HEK293T (cell line): ENCODE measurements around the gene ABCD1.

Source experiments
- ELF4 ChIP-seq: fragments of 450-650 bp; IDR thresholded peaks from 2 replicates; pipeline ENCODE4 v1.6.1; 2017; ENCODE audit warnings: antibody characterized with exemption
- FOXM1 ChIP-seq: fragments of 450-650 bp; IDR thresholded peaks from 2 replicates; pipeline ENCODE4 v1.6.1; 2017; ENCODE audit warnings: mild to moderate bottlenecking, borderline replicate concordance

GRCh38 chrX:153750127-153750774, 25.6 kb downstream of the ABCD1 start:
- TF ChIP-seq FOXM1 (no peak), ELF4 (no peak)
